Stimulated activated CD4-positive, alpha-beta T cell treated with anti-CD3 and anti-CD28 coated beads, TNF-alpha, amount 100 ng/mL, for 1 hour (primary cell): ENCODE data around the gene CCNI2.

Source experiments
- DNase-seq, 3 donors: peaks; one replicate each; pipeline ENCODE4 v3.0.0-alpha.2; 2020; ENCODE audit warnings: low read depth in 3 of 3, low spot score in 1 of 3

Gene CCNI2

GRCh38 chr5:132749506-132749905 is 2.3 kb downstream of the CCNI2 start:
- no peak for DNase-seq

GRCh38 chr5:132750471-132751230 is 3.4 kb downstream of the CCNI2 start:
- no peak for DNase-seq

GRCh38 chr5:132751444-132751843 is 4.2 kb downstream of the CCNI2 start:
- DNase-seq = no peak

- DNase-seq = no peak
Measured at GRCh38 chr5:132751971-132752580, 4.8 kb downstream of the CCNI2 start.

GRCh38 chr5:132752581-132753125 is 5.4 kb downstream of the CCNI2 start:
- DNase-seq = no peak

- DNase-seq = no peak
Measured at GRCh38 chr5:132753135-132753987, 6.1 kb downstream of the CCNI2 start.

GRCh38 chr5:132754111-132754510 is 6.9 kb downstream of the CCNI2 start:
- no peak for DNase-seq

- DNase-seq = no peak
Measured at GRCh38 chr5:132754947-132755346, 7.7 kb downstream of the CCNI2 start.

- DNase-seq = no peak
Measured at GRCh38 chr5:132756542-132756941, 9.3 kb downstream of the CCNI2 start.

- DNase-seq = no peak
Measured at GRCh38 chr5:132758451-132758850, 11.2 kb downstream of the CCNI2 start.

- DNase-seq = no peak
Measured at GRCh38 chr5:132759114-132760048, 12.2 kb downstream of the CCNI2 start.

- no peak for DNase-seq
Measured at GRCh38 chr5:132760049-132760420, 12.8 kb downstream of the CCNI2 start.

GRCh38 chr5:132760601-132761317 is 13.5 kb downstream of the CCNI2 start:
- DNase-seq = no peak

- no peak for DNase-seq
Measured at GRCh38 chr5:132761321-132762240, 14.4 kb downstream of the CCNI2 start.

- no peak for DNase-seq
Measured at GRCh38 chr5:132762246-132763000, 15.2 kb downstream of the CCNI2 start.

GRCh38 chr5:132763181-132764036 is 16.2 kb downstream of the CCNI2 start:
- no peak for DNase-seq

- no peak for DNase-seq
Measured at GRCh38 chr5:132764051-132764450, 16.8 kb downstream of the CCNI2 start.
